Activated B cell treated with CpG ODN at 0.5 μM for 24 hours (primary cell): ENCODE data around the gene LRRC73. TPM values are rescaled to one million over a fixed set of nuclear protein-coding genes. Genes with fewer than 3 reads are reported as not detected.
"Not testable (repeated sequence)": the region's sequence is repeated elsewhere in the genome, so short reads cannot be mapped to it uniquely, and the experiment has no call there.

Source experiments
- ATAC-seq: fragments of 200-7000 bp; cut with Tn5 transposase; one replicate; pipeline ENCODE4 v1.10.0; 2021; ENCODE audit warnings: low read depth, mild to moderate bottlenecking, moderate library complexity
- CTCF ChIA-PET: fragments of 350-600 bp; sonication (Branson Sonifier 250); formaldehyde crosslinking; loops from one replicate; lab custom pipeline; 2021; ENCODE audit warnings: antibody characterized with exemption; lab: Charles Lee
- POLR2A ChIA-PET: fragments of 350-600 bp; sonication (Branson Sonifier 250); formaldehyde crosslinking; loops from one replicate; lab custom pipeline; 2021; ENCODE audit warnings: antibody characterized with exemption; lab: Charles Lee
- DNase-seq: peaks from one replicate; pipeline ENCODE4 v3.0.0; 2022
- H3K27ac Mint-ChIP-seq: one replicate; pipeline ENCODE4 v1.8.0; 2020; ENCODE audit warnings: mixed read lengths
- H3K27me3 Mint-ChIP-seq: one replicate; pipeline ENCODE4 v1.8.0; 2021; ENCODE audit warnings: mixed read lengths
- H3K36me3 Mint-ChIP-seq: one replicate; pipeline ENCODE4 v1.8.0; 2021; ENCODE audit warnings: low read depth, mixed read lengths
- H3K4me1 Mint-ChIP-seq: one replicate; pipeline ENCODE4 v1.8.0; 2021; ENCODE audit warnings: mixed read lengths
- H3K4me3 Mint-ChIP-seq: one replicate; pipeline ENCODE4 v1.8.0; 2020; ENCODE audit warnings: mild to moderate bottlenecking, mixed read lengths
- H3K9me3 Mint-ChIP-seq: one replicate; pipeline ENCODE4 v1.8.0; 2020; ENCODE audit warnings: mixed read lengths
- CTCF ChIP-seq: fragments of 200-600 bp; IDR thresholded peaks from one replicate; pipeline ENCODE4 v1.8.0; 2022; ENCODE audit warnings: antibody characterized with exemption, mild to moderate bottlenecking
- intact Hi-C: fragments of 100-400 bp; cut with micrococcal nuclease; formaldehyde crosslinking; loops from one replicate; pipeline ENCODE4 v1.15.1; 2024
- total RNA-seq: library from RNA; stranded (reverse); gene quantifications from 2 replicates; pipeline ENCODE4 v1.2.3, GENCODE V29; 2022

Gene LRRC73
- total RNA-seq, 1 donor from 2014 or later, result 0.31 TPM

DNA sequence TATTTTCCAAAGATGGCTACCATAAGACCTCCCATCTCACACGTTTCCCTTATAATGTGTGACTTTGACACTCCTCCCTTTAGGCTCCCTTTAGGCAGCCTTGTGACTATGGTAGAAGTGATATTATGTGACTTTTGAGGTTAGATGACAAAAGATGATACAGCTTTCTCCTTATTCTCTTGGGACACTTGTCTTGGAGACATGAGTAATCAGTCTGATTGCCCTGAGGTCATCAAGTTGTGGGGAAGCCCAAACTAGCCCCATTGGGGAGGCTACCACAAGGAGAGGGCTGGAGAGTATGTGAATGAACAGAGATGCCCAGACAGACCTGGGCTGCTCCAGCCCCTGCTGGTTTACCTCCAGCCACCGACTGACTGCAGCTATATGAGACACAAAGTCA, 44.2 kb downstream of the LRRC73 start:
- no peak for TF ChIP-seq CTCF
- H3K4me3 Mint-ChIP-seq, result no peak overlapping the region
- H3K4me1 Mint-ChIP-seq, result no peaks in the 10 kb centered on the region
- ChIA-PET POLR2A (no interaction called here), CTCF (no interaction called here)
- intact Hi-C loops, result no loop called here
- H3K27me3 Mint-ChIP-seq, result peaks cover 37% of the 10 kb centered on the region
- no peaks in the 10 kb centered on the region for H3K36me3 Mint-ChIP-seq
- ATAC-seq, result no peak
- no peaks in the 10 kb centered on the region for H3K9me3 Mint-ChIP-seq
- H3K27ac Mint-ChIP-seq, result no peak overlapping the region
- DNase-seq, result no peak

GRCh38 chr6:43464337-43464736, 45.8 kb downstream of the LRRC73 start:
- Mint-ChIP-seq H3K36me3 (no peaks in the 10 kb centered on the region), H3K4me1 (no peaks in the 10 kb centered on the region), H3K4me3 (no peak overlapping the region), H3K27ac (no peak overlapping the region), H3K9me3 (no peaks in the 10 kb centered on the region), H3K27me3 (peaks cover 37% of the 10 kb centered on the region)
- DNase-seq (no peak), ATAC-seq (no peak)
- intact Hi-C loops, result no loop called here
- POLR2A ChIA-PET, result interaction anchor here (0.6 to 1.5 kb wide), 6 partner anchors 8 to 410 kb away, joined by 3 to 6 read pairs (median 4); partner anchors contain the start of genes ABCC10 and DLK2
- TF ChIP-seq CTCF, result no peak
- CTCF ChIA-PET, result no interaction called here

DNA sequence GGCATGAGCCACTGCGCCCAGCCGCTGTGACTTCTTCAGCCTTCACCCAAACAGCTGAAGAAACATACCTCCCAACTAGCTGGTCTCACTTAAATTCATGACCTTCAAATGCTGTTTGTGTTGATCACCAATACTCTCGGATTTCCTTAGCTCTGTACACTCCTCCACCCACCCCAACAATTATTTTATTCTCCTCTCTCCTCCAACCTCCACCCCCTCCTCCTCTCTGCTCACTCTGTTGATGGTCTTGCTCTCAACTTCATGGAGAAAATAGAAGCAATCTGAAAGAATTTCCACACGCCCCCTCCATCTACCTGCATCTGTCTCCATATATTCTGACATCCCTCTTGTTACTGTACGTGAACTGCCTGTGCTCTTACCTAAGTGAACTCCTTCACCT, 48.2 kb downstream of the LRRC73 start:
- ATAC-seq, result no peak
- DNase-seq, result no peak
- no peak overlapping the region for H3K4me3 Mint-ChIP-seq
- TF ChIP-seq CTCF, result no peak
- ChIA-PET POLR2A (no interaction called here), CTCF (no interaction called here)
- intact Hi-C loops, result no loop called here
- H3K4me1 Mint-ChIP-seq, result peaks cover 1% of the 10 kb centered on the region
- H3K9me3 Mint-ChIP-seq, result no peaks in the 10 kb centered on the region
- H3K36me3 Mint-ChIP-seq, result no peaks in the 10 kb centered on the region
- no peak overlapping the region for H3K27ac Mint-ChIP-seq
- H3K27me3 Mint-ChIP-seq, result peaks cover 22% of the 10 kb centered on the region

DNA sequence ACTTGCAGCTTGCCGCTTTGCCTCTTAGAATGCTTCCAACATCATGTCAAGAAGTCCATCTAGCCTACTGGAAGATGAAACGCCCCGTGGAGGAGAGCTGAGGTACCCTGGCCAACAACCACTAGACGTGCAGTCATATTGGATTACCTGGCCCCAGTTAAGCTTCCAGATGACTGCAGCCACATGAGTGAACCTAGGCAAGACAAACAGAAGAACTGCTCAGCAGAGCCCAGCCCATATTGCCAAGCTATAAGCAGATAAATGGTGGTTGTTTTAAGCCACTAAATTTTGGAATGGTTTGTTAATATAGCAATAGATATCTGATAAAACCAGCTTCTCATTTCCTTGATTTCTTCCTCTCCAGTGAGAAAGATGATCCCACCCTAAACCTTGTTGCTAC, 50.1 kb downstream of the LRRC73 start:
- Mint-ChIP-seq H3K27ac (no peak overlapping the region), H3K4me3 (no peak overlapping the region), H3K9me3 (no peaks in the 10 kb centered on the region), H3K4me1 (peaks cover 12% of the 10 kb centered on the region), H3K27me3 (peaks cover 9% of the 10 kb centered on the region), H3K36me3 (peaks cover 2% of the 10 kb centered on the region)
- ChIA-PET CTCF (interaction anchor here (1.4 to 1.7 kb wide), 2 partner anchors 11 to 196 kb away, joined by 3 to 5 read pairs; no protein-coding TSS in a partner anchor), POLR2A (interaction anchor here (0.8 to 1.3 kb wide), 2 partner anchors 18 to 196 kb away, joined by 3 to 4 read pairs; no protein-coding TSS in a partner anchor)
- intact Hi-C loops, result no loop called here
- no peak for TF ChIP-seq CTCF
- DNase-seq (no peak), ATAC-seq (no peak)

DNA sequence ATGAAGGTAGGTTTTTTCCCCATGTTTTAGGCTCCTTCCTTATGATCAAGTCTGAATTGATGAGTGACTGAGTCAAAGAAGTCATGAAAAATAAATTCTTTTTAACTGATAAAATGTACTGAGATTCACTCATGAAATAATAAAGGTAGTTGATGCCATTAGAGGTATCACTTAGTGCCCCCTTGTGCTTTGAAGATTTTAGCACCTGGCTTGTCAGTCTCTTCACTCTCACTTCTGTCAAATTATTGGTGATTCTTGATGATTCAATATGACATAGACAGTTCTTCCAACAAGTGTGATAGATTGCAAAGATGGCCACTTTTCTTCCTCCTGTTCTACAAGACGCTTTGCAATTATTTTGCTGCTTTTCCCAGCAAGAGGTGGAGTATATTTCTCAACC, 50.6 kb downstream of the LRRC73 start:
- no peak for TF ChIP-seq CTCF
- intact Hi-C loops, result loop anchor here (1.0 to 10.0 kb wide), 2 partner anchors 73 to 95 kb away; partner anchors contain the start of gene ZNF318
- H3K9me3 Mint-ChIP-seq, result no peaks in the 10 kb centered on the region
- H3K27ac Mint-ChIP-seq, result no peak overlapping the region
- ChIA-PET CTCF (interaction anchor here (1.1 to 1.7 kb wide), 3 partner anchors 10 to 196 kb away, joined by 3 to 5 read pairs (median 3); no protein-coding TSS in a partner anchor), POLR2A (interaction anchor here (0.8 to 1.3 kb wide), 3 partner anchors 12 to 196 kb away, joined by 3 to 4 read pairs (median 3); no protein-coding TSS in a partner anchor)
- no peak overlapping the region for H3K4me3 Mint-ChIP-seq
- peaks cover 12% of the 10 kb centered on the region for H3K4me1 Mint-ChIP-seq
- ATAC-seq (no peak), DNase-seq (no peak)
- H3K36me3 Mint-ChIP-seq, result peaks cover 2% of the 10 kb centered on the region
- peaks cover 9% of the 10 kb centered on the region for H3K27me3 Mint-ChIP-seq

DNA sequence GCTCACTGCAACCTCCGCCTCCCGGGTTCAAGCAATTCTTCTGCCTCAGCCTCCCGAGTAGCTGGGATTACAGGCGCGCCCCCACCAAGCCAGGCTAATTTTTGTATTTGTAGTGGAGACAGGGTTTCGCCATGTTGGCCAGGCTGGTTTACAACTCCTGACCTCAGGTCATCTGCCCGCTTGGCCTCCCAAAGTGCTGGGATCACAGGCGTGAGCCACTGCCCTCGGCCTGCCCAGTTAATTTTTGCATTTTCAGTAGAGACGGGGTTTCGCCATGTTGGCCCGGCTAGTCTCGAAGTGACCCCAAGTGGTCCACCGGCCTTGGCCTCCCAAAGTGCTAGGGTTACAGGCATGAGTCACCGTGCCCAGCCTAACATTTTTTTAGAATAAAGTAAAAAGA, 52.0 kb downstream of the LRRC73 start:
- DNase-seq, H3K27ac Mint-ChIP-seq, H3K4me3 Mint-ChIP-seq, H3K27me3 Mint-ChIP-seq, ATAC-seq, CTCF ChIA-PET, H3K9me3 Mint-ChIP-seq, H3K36me3 Mint-ChIP-seq: not testable (repeated sequence)
- POLR2A ChIA-PET, result interaction anchor here (0.6 to 1.0 kb wide), 4 partner anchors 14 to 230 kb away, joined by 3 to 7 read pairs (median 4); no protein-coding TSS in a partner anchor
- peaks cover 16% of the 10 kb centered on the region for H3K4me1 Mint-ChIP-seq
- intact Hi-C loops, result loop anchor here (10.0 kb wide), 1 partner anchor 93 kb away; the partner anchor contains the start of gene ZNF318
